Endodermal cell (in vitro differentiated cells): ENCODE results near the gene CHD6. TPM values are rescaled to one million over a fixed set of nuclear protein-coding genes. Genes with fewer than 3 reads are reported as not detected.

Experiments
- DNase-seq: peaks from one replicate; pipeline ENCODE4 v3.0.0-alpha.2; 2017
- H3K27ac ChIP-seq: 2 replicates; pipeline ENCODE4 v1.5.1; 2013; ENCODE audit warnings: mild to moderate bottlenecking, low read depth, low read length, moderate library complexity
- H3K27me3 ChIP-seq: 2 replicates; pipeline ENCODE4 v1.6.1; 2013; ENCODE audit warnings: mild to moderate bottlenecking, low read length, moderate library complexity; ENCODE audit not compliant: insufficient read depth, control insufficient read depth, poor library complexity, severe bottlenecking
- H3K36me3 ChIP-seq: 2 replicates; pipeline ENCODE4 v1.7.0; 2013; ENCODE audit warnings: mild to moderate bottlenecking, low read length, moderate library complexity; ENCODE audit not compliant: control insufficient read depth, insufficient read depth
- H3K4me1 ChIP-seq: one replicate; pipeline ENCODE4 v1.7.0; 2013; ENCODE audit warnings: low read length; ENCODE audit not compliant: control insufficient read depth, insufficient read depth
- H3K4me3 ChIP-seq: 2 replicates; pipeline ENCODE4 v1.5.1; 2013; ENCODE audit warnings: mild to moderate bottlenecking, low read length, moderate library complexity
- H3K9ac ChIP-seq: 2 replicates; pipeline ENCODE4 v1.6.1; 2013; ENCODE audit warnings: mild to moderate bottlenecking, low read length, moderate library complexity; ENCODE audit not compliant: poor library complexity, severe bottlenecking; ENCODE audit errors: extremely low read depth
- H3K9me3 ChIP-seq: 2 replicates; pipeline ENCODE4 v1.6.1; 2013; ENCODE audit warnings: mild to moderate bottlenecking, low read length, moderate library complexity; ENCODE audit not compliant: control insufficient read depth
- H3K27ac Mint-ChIP-seq: 2 replicates; pipeline ENCODE4 v1.8.0; 2020; ENCODE audit warnings: mixed read lengths
- H3K27me3 Mint-ChIP-seq: 2 replicates; pipeline ENCODE4 v1.8.0; 2021; ENCODE audit warnings: mild to moderate bottlenecking, mixed read lengths; ENCODE audit not compliant: insufficient read depth
- H3K36me3 Mint-ChIP-seq: 2 replicates; pipeline ENCODE4 v1.8.0; 2020; ENCODE audit warnings: low read depth, mixed read lengths
- H3K4me1 Mint-ChIP-seq: 2 replicates; pipeline ENCODE4 v1.8.0; 2020; ENCODE audit warnings: mixed read lengths
- H3K4me3 Mint-ChIP-seq: 2 replicates; pipeline ENCODE4 v1.8.0; 2020; ENCODE audit warnings: mild to moderate bottlenecking, moderate library complexity, mixed read lengths
- H3K9me3 Mint-ChIP-seq: 2 replicates; pipeline ENCODE4 v1.8.0; 2020; ENCODE audit warnings: mild to moderate bottlenecking, mixed read lengths
- CTCF ChIP-seq: fragments of 200-600 bp; sonication (generic); conservative IDR thresholded peaks from 2 replicates; pipeline ENCODE4 v1.5.0; 2021; ENCODE audit warnings: antibody characterized with exemption, mild to moderate bottlenecking
- WGBS, 2 experiments: methylation state at CpG; one replicate each; pipeline versions ENCODE4 v1.1.5 to v1.1.7; 2013; ENCODE audit warnings: missing lambda C conversion rate in 2 of 2, mixed read lengths in 1 of 2; ENCODE audit not compliant: insufficient coverage in 1 of 2, insufficient read length in 1 of 2; 5-methylcytosine and 5-hydroxymethylcytosine counted together
- total RNA-seq, 2 donors: library from RNA; stranded (reverse); fragmentation: NEBNext Ultra II Directional in 1 of 2; extraction: Animal tissue kit (Norgen Biotek cat#: 25700) in 1 of 2; gene quantifications; 2 replicates in 1 of 2; 3 replicates in 1 of 2; pipeline ENCODE4 v1.2.1, GENCODE V29; 2021

The CHD6 gene
- total RNA-seq, 2 donors from 2014 or later, result 82.5 to 107 TPM

- no peak for DNase-seq
- peaks cover 8% of the 10 kb centered on the region for H3K36me3 Mint-ChIP-seq
- no peaks in the 10 kb centered on the region for H3K9me3 ChIP-seq
- H3K9ac ChIP-seq, result no peak overlapping the region
- H3K4me3 Mint-ChIP-seq, result no peak overlapping the region
- TF ChIP-seq CTCF, result no peak
- H3K36me3 ChIP-seq, result no peaks in the 10 kb centered on the region
- H3K4me3 ChIP-seq, result no peak overlapping the region
- H3K27ac ChIP-seq, result no peak overlapping the region
- WGBS, 2 experiments, result 96% methylated on average over 7 of the region's 7 CpGs; no CpG with 5 or more reads in 1 of the 2 experiments
- no peaks in the 10 kb centered on the region for H3K9me3 Mint-ChIP-seq
- H3K4me1 ChIP-seq, result no peaks in the 10 kb centered on the region
- H3K4me1 Mint-ChIP-seq, result no peaks in the 10 kb centered on the region
- no peak overlapping the region for H3K27ac Mint-ChIP-seq
- no peaks in the 10 kb centered on the region for H3K27me3 ChIP-seq
- H3K27me3 Mint-ChIP-seq, result no peaks in the 10 kb centered on the region
These were observed 259.5 kb downstream of the CHD6 start for GRCh38 chr20:41358717-41359116.

GRCh38 chr20:41358230-41358629 is 259.9 kb downstream of the CHD6 start:
- H3K4me3 ChIP-seq, result no peak overlapping the region
- Mint-ChIP-seq H3K4me3 (no peak overlapping the region), H3K4me1 (no peaks in the 10 kb centered on the region), H3K27ac (no peak overlapping the region), H3K36me3 (peaks cover 9% of the 10 kb centered on the region), H3K9me3 (no peaks in the 10 kb centered on the region), H3K27me3 (no peaks in the 10 kb centered on the region)
- H3K27ac ChIP-seq, result no peak overlapping the region
- no peak for TF ChIP-seq CTCF
- H3K4me1 ChIP-seq, result no peaks in the 10 kb centered on the region
- no peak overlapping the region for H3K9ac ChIP-seq
- no peaks in the 10 kb centered on the region for H3K27me3 ChIP-seq
- H3K9me3 ChIP-seq, result no peaks in the 10 kb centered on the region
- H3K36me3 ChIP-seq, result no peaks in the 10 kb centered on the region
- WGBS, 2 experiments, result 87 to 89% methylated on average over 9 of the region's 9 CpGs
- no peak for DNase-seq

GRCh38 chr20:41357424-41358163 is 260.6 kb downstream of the CHD6 start:
- H3K4me1 ChIP-seq, result no peaks in the 10 kb centered on the region
- Mint-ChIP-seq H3K36me3 (peaks cover 15% of the 10 kb centered on the region), H3K9me3 (no peaks in the 10 kb centered on the region), H3K4me3 (no peak overlapping the region), H3K27ac (no peak overlapping the region), H3K4me1 (no peaks in the 10 kb centered on the region), H3K27me3 (no peaks in the 10 kb centered on the region)
- no peaks in the 10 kb centered on the region for H3K27me3 ChIP-seq
- no peaks in the 10 kb centered on the region for H3K9me3 ChIP-seq
- WGBS, 2 experiments, result 92 to 99% methylated on average over 8 to 11 of the region's 11 CpGs
- no peak for DNase-seq
- peak; percentile 45 for TF ChIP-seq CTCF
- H3K4me3 ChIP-seq, result no peak overlapping the region
- H3K27ac ChIP-seq, result no peak overlapping the region
- no peaks in the 10 kb centered on the region for H3K36me3 ChIP-seq
- H3K9ac ChIP-seq, result no peak overlapping the region
